HEK293T (cell line): ENCODE data around the gene NIF3L1.

ENCODE experiments used
- BHLHE40 ChIP-seq: fragments of 450-650 bp; IDR thresholded peaks from 2 replicates; pipeline ENCODE4 v1.6.1; 2016; ENCODE audit warnings: mild to moderate bottlenecking, moderate library complexity, borderline replicate concordance
- FOXA1 ChIP-seq: fragments of 450-650 bp; IDR thresholded peaks from 2 replicates; pipeline ENCODE4 v1.6.1; 2016; ENCODE audit warnings: mild to moderate bottlenecking
- FOXM1 ChIP-seq: fragments of 450-650 bp; IDR thresholded peaks from 2 replicates; pipeline ENCODE4 v1.6.1; 2017; ENCODE audit warnings: mild to moderate bottlenecking, borderline replicate concordance
- SP1 ChIP-seq: fragments of 450-650 bp; IDR thresholded peaks from 2 replicates; pipeline ENCODE4 v1.6.1; 2017

GRCh38 chr2:200901459-200902072, 12.4 kb downstream of the NIF3L1 start:
- TF ChIP-seq FOXM1 (no peak), FOXA1 (no peak), BHLHE40 (no peak), SP1 (no peak)
